LNCaP clone FGC (cell line): ENCODE data around the gene C14orf93.
A peak's percentile ranks its signal among the peaks of the same experiment; 100 is the strongest.

Source experiments
- DNase-seq: peaks from one replicate; pipeline ENCODE4 v3.0.0-alpha.2; 2011; ENCODE audit warnings: low read depth
- H3K4me3 ChIP-seq: 2 replicates; pipeline ENCODE4 v1.5.1; 2011; ENCODE audit warnings: mild to moderate bottlenecking, low read depth, low read length, control low read depth
- TF ChIP-seq, protein P1 (sequence below): IDR thresholded peaks from 2 replicates; pipeline ENCODE4 v1.5.1; 2012; ENCODE audit warnings: mild to moderate bottlenecking; ENCODE audit not compliant: control insufficient read depth, insufficient read depth; ENCODE audit errors: extremely low read depth

The C14orf93 gene

DNA sequence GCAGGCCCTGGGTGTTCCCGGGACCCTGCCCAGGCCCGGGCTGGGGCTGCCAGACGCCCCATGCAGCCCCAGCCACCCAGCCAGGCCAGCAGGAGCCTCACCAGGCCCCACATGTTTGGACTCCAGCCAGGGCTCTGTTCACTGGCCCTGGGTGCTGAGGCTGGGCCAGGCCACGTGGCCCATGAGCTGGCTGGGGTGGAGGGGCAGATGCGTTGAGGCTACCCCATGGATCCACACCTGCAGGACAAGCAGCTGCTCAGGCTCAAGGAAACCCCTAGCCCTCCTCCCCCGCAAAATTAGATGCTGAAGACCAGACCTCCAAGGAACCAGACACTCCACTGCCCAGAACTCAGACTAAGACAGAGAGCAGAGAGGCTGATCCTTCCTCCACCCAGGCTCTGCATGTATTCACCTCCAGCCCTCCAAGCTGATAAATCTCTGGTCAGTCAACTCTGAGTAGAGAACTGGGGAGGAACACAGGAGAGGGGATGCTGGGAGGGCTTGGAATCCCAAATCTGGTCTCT, 45.7 kb upstream of the C14orf93 start:
- no peak for DNase-seq
- no peak overlapping the region for H3K4me3 ChIP-seq
- TF ChIP-seq, protein P1, sequence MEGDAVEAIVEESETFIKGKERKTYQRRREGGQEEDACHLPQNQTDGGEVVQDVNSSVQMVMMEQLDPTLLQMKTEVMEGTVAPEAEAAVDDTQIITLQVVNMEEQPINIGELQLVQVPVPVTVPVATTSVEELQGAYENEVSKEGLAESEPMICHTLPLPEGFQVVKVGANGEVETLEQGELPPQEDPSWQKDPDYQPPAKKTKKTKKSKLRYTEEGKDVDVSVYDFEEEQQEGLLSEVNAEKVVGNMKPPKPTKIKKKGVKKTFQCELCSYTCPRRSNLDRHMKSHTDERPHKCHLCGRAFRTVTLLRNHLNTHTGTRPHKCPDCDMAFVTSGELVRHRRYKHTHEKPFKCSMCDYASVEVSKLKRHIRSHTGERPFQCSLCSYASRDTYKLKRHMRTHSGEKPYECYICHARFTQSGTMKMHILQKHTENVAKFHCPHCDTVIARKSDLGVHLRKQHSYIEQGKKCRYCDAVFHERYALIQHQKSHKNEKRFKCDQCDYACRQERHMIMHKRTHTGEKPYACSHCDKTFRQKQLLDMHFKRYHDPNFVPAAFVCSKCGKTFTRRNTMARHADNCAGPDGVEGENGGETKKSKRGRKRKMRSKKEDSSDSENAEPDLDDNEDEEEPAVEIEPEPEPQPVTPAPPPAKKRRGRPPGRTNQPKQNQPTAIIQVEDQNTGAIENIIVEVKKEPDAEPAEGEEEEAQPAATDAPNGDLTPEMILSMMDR: no peak

DNA sequence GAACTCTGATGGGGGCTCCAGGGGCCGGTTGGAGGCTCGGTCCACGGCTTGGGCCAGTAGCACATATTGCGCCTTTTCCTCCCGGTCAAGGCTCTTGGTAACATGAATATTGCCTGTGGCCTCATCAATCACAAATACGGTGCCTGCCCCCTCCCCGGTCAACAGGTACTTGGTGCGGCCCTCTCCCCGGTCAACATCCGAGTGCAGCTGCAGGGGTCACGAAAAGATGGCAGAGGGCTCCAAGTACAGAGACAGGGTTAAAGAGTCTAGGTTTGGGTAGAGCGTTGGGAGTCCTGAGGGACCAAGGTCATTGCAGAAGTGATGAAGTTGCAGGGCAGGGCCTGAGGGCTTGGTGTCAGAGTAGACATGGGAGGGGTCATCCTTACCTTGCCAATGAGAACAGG, 45.2 kb upstream of the C14orf93 start:
- TF ChIP-seq, protein P1: no peak
- no peak for DNase-seq
- no peak overlapping the region for H3K4me3 ChIP-seq

DNA sequence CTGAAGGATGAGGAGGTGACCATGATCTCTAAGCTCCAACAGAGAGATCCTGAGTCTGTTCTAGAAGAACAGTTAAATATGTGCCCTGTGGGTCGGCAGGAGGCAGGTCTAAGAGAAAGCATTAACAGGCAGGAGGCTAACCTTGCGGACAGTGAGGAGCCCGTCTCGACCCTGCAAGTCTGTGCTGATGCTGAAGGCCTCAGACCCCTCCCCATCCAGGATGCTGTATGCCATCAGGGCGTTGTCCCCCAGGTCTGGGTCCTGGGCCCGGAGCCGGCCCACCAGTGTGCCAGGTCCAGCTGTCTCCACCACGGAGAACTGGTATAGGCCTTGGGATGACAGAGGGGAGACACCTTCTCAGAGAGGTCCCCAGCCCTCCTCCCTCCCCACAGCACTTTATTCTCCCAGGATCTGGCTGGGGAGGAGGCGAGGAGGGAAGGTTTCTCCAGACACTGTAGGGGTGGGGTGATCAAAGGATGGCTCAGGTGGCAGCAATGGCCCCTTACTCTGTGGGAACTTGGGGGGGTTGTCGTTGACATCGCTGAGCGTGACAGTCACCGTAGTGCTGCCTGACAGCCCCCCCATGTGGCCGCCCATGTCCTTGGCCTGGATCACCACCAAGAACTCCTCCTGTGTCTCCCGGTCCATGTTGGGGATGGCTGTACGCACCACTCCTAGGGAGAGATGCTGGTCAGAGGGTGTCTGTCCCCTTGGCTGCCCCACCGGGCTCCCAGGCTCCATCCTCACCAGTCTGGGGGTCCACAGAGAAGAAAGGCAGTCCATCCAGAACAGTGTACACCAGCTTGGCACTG, 44.3 kb upstream of the C14orf93 start:
- TF ChIP-seq, protein P1: no peak
- no peak overlapping the region for H3K4me3 ChIP-seq
- DNase-seq: no peak

DNA sequence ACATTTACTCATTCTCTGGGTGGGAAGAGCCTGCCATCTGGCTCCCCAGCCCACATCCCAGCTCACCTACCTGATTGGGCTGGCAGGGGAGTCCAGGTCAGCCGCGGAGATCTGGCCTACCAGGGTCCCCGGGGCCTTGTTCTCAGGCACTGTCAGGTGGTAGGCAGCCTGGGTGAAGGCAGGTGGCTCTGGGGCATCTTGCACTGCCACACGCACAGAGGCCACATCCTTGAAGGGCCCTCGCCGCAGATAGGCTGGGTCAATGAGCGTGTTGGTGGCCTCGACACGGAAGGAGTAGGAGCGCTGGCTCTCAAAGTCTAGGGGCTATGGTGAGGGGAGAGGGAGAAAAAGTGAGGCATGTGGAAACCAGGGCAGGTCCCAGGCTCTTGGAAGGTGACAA, 43.5 kb upstream of the C14orf93 start:
- DNase-seq: no peak
- TF ChIP-seq, protein P1: no peak
- H3K4me3 ChIP-seq: no peak overlapping the region

DNA sequence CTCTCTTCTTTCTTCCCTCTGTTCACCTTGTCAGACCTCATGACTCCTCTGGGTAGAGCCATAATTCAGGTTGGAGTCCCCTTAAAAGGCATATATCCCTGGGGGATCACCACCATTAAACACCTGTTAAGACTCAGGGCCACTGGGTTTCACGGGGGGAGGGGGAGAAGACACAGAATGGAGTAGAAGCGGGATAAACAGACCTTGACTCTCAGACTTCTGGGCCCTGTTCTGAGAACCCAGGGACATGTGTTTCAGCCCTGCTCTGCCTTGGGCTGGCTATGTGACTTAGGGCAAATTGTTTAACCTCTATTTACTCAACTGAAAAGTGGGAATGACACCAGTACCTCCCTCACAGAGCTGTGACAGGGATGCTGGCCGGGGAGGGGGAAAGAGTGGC, 42.7 kb upstream of the C14orf93 start:
- no peak overlapping the region for H3K4me3 ChIP-seq
- TF ChIP-seq, protein P1: no peak
- DNase-seq: no peak

DNA sequence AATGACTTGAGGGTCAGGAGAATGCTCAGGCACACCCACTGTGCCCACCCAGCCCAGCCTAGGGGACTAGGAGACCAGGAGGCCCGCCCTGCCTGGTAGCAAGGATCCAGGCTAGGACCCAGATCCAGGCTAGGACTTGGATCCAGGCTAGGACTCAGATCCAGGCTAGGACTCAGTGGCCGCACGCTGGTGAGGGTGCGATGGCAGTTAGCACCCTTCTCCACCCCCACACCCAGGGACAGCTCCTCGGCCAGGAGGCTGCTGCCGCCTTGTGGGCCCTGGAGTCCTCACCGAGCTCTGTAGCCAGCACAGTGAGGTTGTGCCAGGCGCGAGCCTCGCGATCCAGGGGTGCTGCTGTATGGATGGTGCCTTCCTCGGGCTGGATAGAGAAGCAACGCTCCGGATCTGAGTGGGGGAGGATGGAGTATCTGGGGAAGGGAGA, 42.3 kb upstream of the C14orf93 start:
- TF ChIP-seq, protein P1: 0 out of 2 replicates have a peak, but pooled peaks have one; percentile 6
- no peak for DNase-seq
- no peak overlapping the region for H3K4me3 ChIP-seq
